Stimulated activated CD4-positive, alpha-beta T cell treated with anti-CD3 and anti-CD28 coated beads, Interleukin-12 subunit alpha, Interleukin-12 subunit beta, amount 100 ng/mL, for 24 hours (primary cell): Measurements from ENCODE around the gene HTR3D.
"Not testable (repeated sequence)": the region's sequence is repeated elsewhere in the genome, so short reads cannot be mapped to it uniquely, and the experiment has no call there.

Experiments
- DNase-seq, 2 experiments: peaks; one replicate each; pipeline ENCODE4 v3.0.0-alpha.2; 2020; ENCODE audit warnings: low read depth in 2 of 2

HTR3D gene

GRCh38 chr3:184031187-184031792 lies at the start of gene HTR3D:
Gene HTR3D (plus strand): TSS chr3:184031742. CDS start chr3:184031742, 0 bp downstream.
- DNase-seq, result no peak

- no peak for DNase-seq
Observed at GRCh38 chr3:183981990-183982644, 49.4 kb upstream of the HTR3D start.

- no peak for DNase-seq
Observed at GRCh38 chr3:183984127-183984740, 47.3 kb upstream of the HTR3D start.

GRCh38 chr3:183984749-183985729 lies 46.5 kb upstream of the HTR3D start:
- DNase-seq, result no peak

GRCh38 chr3:183987000-183987600 lies 44.4 kb upstream of the HTR3D start:
- no peak for DNase-seq

- no peak for DNase-seq
Observed at GRCh38 chr3:183988216-183988790, 43.2 kb upstream of the HTR3D start.

- DNase-seq, result no peak
Observed at GRCh38 chr3:183991403-183991802, 40.1 kb upstream of the HTR3D start.

GRCh38 chr3:184001761-184002160 lies 29.8 kb upstream of the HTR3D start:
- no peak for DNase-seq

GRCh38 chr3:184002469-184002868 lies 29.1 kb upstream of the HTR3D start:
- DNase-seq, result no peak

GRCh38 chr3:184003187-184003967 lies 28.2 kb upstream of the HTR3D start:
- no peak for DNase-seq

GRCh38 chr3:184004476-184004875 lies 27.1 kb upstream of the HTR3D start:
- DNase-seq, result no peak

GRCh38 chr3:184005941-184006507 lies 25.5 kb upstream of the HTR3D start:
- DNase-seq, result no peak

GRCh38 chr3:184007143-184007813 lies 24.3 kb upstream of the HTR3D start:
- DNase-seq, result not testable (repeated sequence)

GRCh38 chr3:184008161-184008560 lies 23.4 kb upstream of the HTR3D start:
- no peak for DNase-seq

GRCh38 chr3:184011230-184011876 lies 20.2 kb upstream of the HTR3D start:
- no peak for DNase-seq

- DNase-seq, result no peak
Observed at GRCh38 chr3:184011937-184012889, 19.3 kb upstream of the HTR3D start.

GRCh38 chr3:184015381-184016019 lies 16.0 kb upstream of the HTR3D start:
- DNase-seq, result no peak
